UCSD-AML1 (cell line): ENCODE measurements around the gene ZNF260.

Source experiments
- DNase-seq: peaks from one replicate; lab custom pipeline; 2025; ENCODE audit not compliant: unreplicated experiment; lab: John Stamatoyannopoulos, UW

ZNF260 gene

DNA sequence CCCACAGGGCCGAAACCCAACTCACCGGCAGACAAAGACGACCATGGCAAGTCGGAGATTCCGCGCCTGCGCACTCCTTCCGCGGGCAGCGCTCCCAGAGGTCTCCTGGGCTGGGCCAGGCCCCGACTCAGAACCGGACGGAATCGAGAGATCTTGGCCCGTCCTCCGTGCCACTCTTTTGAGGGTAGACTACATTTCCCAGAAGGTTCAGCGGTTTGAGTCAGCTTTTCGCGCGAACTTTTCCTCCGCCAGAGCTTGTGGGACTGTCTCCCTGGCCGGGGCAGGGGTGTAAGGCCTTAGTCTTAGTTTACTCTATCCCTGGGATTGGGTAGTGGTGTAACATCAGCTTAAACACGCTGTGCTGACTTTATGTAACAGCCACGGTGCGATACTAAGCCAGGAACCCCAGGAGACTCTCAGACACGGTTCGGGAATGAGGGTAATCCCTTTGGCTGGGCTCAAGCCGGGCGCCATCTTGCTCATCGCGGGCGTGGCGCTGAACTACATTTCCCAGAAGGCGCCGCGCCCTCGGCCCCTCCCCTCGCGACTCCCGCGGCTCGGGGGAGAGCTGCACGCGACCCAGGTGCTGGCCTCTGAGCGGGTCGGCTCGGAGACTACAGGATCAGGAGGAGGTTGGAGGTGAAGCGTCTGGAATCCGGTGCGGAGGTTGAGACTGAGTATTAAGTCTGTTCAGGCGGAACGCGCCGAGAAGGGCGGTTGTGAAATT lies at the start of gene ZNF260:
ZNF260 (minus strand) TSS at position 78 of the 727 bp plus-strand sequence. CDS start 13,033 bp downstream, outside the sequence.
- DNase-seq = peak; percentile 96

GRCh38 chr19:36577271-36577996 lies 49.4 kb upstream of the ZNF260 start:
- no peak for DNase-seq

DNA sequence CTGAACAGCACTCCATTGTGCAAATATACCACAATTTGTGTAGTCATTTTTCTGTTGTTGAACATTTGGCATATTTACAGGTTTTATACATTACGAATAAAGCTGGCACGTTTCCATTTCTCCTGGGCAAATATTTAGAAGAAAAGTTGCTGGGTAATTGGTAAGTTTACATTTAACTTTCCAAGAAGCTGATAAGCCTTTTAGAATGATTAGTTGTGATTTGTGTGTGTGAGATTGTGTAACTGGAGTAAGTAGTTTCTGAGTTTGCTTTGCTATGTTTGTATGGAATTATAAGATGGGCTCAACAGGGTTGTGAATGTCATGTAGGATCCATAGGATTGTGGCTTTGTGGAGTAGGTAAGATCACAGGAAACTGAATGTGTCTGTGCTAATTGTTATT lies 46.7 kb upstream of the ZNF260 start:
- DNase-seq = no peak

GRCh38 chr19:36573895-36574720 lies 46.0 kb upstream of the ZNF260 start:
- no peak for DNase-seq

- DNase-seq = peak; percentile 92
Measured at GRCh38 chr19:36573020-36573894, 45.2 kb upstream of the ZNF260 start, which contains the start of gene ZNF529. Gene ZNF529, minus strand, starts transcription at chr19:36573292. Its CDS starts 946 bp downstream, at chr19:36572346.

GRCh38 chr19:36572593-36573019 lies 44.5 kb upstream of the ZNF260 start:
- no peak for DNase-seq

- DNase-seq = no peak
Measured at GRCh38 chr19:36564391-36564790, 36.3 kb upstream of the ZNF260 start.

GRCh38 chr19:36547001-36547732 lies 19.1 kb upstream of the ZNF260 start:
- no peak for DNase-seq

GRCh38 chr19:36528921-36529518 lies 949 bp upstream of the ZNF260 start:
- no peak for DNase-seq

- no peak for DNase-seq
Measured at GRCh38 chr19:36527873-36528193, 238 bp downstream of the ZNF260 start.

DNA sequence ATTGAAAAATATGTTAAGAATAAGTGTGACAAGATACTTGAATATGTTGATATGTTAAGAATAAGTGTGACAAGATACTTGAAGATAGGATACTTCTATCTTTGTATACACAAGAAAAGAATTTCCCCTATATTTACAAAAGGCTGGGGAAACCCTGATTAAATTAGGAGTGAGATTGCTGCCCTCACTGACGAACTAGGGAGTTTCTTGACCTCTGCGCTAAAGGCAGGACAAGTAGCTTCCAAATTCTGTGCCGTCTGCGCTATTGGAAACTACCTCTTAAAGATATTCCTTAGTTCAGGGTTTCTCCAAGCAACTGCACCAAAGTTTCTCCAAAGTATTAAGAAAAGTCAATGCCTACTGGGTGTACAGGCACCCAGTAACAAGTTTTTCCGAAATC lies 730 bp downstream of the ZNF260 start:
- DNase-seq = no peak

DNA sequence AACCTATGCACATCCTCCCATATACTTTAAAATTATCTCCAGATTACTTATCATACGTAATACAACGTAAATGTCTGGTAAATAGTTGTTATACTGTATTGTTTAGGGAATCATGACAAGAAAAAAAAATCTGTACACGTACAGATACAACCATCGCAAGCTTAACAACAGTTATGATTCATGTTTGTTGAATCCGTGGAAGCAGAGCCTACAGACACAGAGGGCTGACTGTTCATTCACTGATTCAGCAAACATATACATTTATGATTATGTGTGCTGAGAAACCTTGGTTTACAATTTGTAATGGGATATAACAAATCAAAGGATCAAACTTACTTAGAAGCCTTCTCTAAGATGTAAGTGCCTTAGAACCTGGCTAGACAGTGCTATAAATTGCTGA lies 1.5 kb downstream of the ZNF260 start:
- DNase-seq = no peak

DNA sequence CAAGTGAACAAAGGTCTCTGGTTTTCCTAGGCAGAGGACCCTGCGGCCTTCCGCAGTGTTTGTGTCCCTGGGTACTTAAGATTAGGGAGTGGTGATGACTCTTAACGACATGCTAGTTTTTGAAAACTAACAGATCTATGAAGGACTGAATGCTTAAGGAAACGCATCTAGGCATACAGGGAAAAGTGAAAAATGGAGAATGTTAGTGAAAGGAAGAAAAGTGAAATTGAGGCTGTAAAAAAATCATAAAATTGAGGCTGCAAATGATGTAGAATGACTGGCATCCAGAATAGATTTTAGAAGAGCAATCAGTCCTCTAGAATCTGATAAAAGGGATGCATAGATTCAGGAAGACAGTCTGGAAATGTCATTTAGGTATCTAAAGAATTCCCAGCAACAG lies 3.5 kb downstream of the ZNF260 start:
- DNase-seq = no peak

GRCh38 chr19:36514012-36514612 lies 14.0 kb downstream of the ZNF260 start:
- DNase-seq = no peak

GRCh38 chr19:36508325-36508724 lies 19.7 kb downstream of the ZNF260 start:
- no peak for DNase-seq

- no peak for DNase-seq
Measured at GRCh38 chr19:36501973-36502372, 26.1 kb downstream of the ZNF260 start.

- no peak for DNase-seq
Measured at GRCh38 chr19:36497001-36497400, 31.1 kb downstream of the ZNF260 start.

GRCh38 chr19:36492689-36493453 lies 35.2 kb downstream of the ZNF260 start:
- DNase-seq = peak; percentile 18
